Transverse colon (tissue), 4 donors: ENCODE results near the gene HDDC2. TPM values are rescaled to one million over a fixed set of nuclear protein-coding genes. Genes with fewer than 3 reads are reported as not detected.

ENCODE experiments used
- DNase-seq: peaks from one replicate; pipeline ENCODE4 v3.0.0-alpha.2; 2019
- H3K27ac ChIP-seq, 4 donors: fragments of 200-600 bp; sonication (generic); 2 replicates each; pipeline ENCODE4 v1.5.1; 2016 to 2018; ENCODE audit warnings: inconsistent platforms in 4 of 4
- H3K27me3 ChIP-seq: fragments of 200-600 bp; sonication (generic); 2 replicates; pipeline ENCODE4 v1.5.1; 2017; ENCODE audit warnings: inconsistent platforms
- H3K36me3 ChIP-seq, 4 donors: fragments of 200-600 bp; sonication (generic); 2 replicates each; pipeline ENCODE4 v1.5.1; 2017 to 2019; ENCODE audit warnings: inconsistent platforms in 4 of 4
- H3K4me1 ChIP-seq, 4 donors: fragments of 200-600 bp; sonication (generic); 2 replicates each; pipeline ENCODE4 v1.5.1; 2017 to 2020; ENCODE audit warnings: inconsistent platforms in 4 of 4
- H3K4me3 ChIP-seq, 4 donors: fragments of 200-600 bp; sonication (generic); 1 replicate in 1 of 4; 2 replicates in 3 of 4; pipeline versions ENCODE4 v1.5.1 to v1.6.1; 2017 to 2019; ENCODE audit warnings: inconsistent platforms in 4 of 4
- H3K9me3 ChIP-seq, 2 donors: fragments of 200-600 bp; sonication (generic); 2 replicates each; pipeline ENCODE4 v1.5.1; 2017 to 2019; ENCODE audit warnings: inconsistent platforms in 2 of 2
- EP300 ChIP-seq: sonication (generic); formaldehyde crosslinking; IDR thresholded peaks from one replicate; pipeline ENCODE4 v1.6.1; 2017; ENCODE audit warnings: antibody characterized with exemption, low read depth
- POLR2A ChIP-seq: fragments of 450-650 bp; IDR thresholded peaks from one replicate; pipeline ENCODE4 v1.6.1; 2016; ENCODE audit warnings: antibody characterized with exemption, mild to moderate bottlenecking, moderate library complexity
- POLR2AphosphoS5 ChIP-seq, 3 donors: sonication (generic); formaldehyde crosslinking; IDR thresholded peaks; one replicate each; pipeline ENCODE4 v1.6.1; 2016; ENCODE audit warnings: antibody characterized with exemption in 3 of 3
- WGBS, 2 donors: methylation state at CpG; one replicate each; pipeline ENCODE4 v1.1.5; 2018; ENCODE audit warnings: low coverage in 1 of 2; 5-methylcytosine and 5-hydroxymethylcytosine counted together
- in situ Hi-C, 4 donors: fragments of 200-750 bp; cut with MboI; loops; one replicate each; pipeline versions ENCODE4 v1.15.0 to v1.15.1; 2017; ENCODE audit warnings: low sequenced_read_pairs in 3 of 4, low pct_ligation_motif_present in 1 of 4, low pct_unique_long_range_greater_than_20kb in 1 of 4
- intact Hi-C: fragments of 100-400 bp; cut with DNase I; formaldehyde crosslinking; loops from one replicate; pipeline ENCODE4 v1.15.1; 2023; ENCODE audit warnings: low total_unique reads
- total RNA-seq, 4 donors: library from RNA; depleted of rRNA; stranded (reverse); fragments of >200 nt; gene quantifications; one replicate each; pipeline ENCODE4 v1.1.0, GENCODE V29; 2016
- TF ChIP-seq, protein P1 (sequence below), 5 experiments: fragments of 200-600 bp in 3 of 5; fragments of 450-650 bp in 2 of 5; sonication (generic) in 3 of 5; IDR thresholded peaks; 1 replicate in 2 of 5; 2 replicates in 3 of 5; pipeline ENCODE4 v1.5.1; 2016 to 2017; ENCODE audit warnings: antibody characterized with exemption in 5 of 5, inconsistent platforms in 3 of 5, mild to moderate bottlenecking in 2 of 5, moderate library complexity in 1 of 5

HDDC2 gene
- total RNA-seq, 4 donors from 2014 or later: 7.2 to 42.4 (median 25.7) TPM

DNA sequence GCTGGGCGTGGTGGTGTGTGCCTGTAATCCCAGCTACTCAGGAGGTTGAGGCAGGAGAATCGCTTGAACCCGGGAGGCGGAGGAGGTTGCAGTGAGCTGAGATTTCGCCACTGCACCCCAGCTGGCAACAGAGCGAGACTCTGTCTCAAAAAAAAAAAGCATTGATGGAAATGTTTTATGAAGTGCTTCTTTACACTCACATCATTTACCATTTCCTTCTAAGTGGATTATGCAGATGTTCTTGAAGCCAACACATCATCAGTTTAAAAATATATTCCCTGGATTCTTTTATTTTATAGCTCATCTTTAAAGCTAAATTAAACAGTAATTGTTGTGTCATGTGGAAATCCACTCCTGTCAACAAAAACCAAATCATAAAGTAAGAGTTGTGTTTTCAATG is 35.9 kb upstream of the HDDC2 start:
- no peak for TF ChIP-seq EP300
- no peak for TF ChIP-seq POLR2A
- TF ChIP-seq, protein P1, sequence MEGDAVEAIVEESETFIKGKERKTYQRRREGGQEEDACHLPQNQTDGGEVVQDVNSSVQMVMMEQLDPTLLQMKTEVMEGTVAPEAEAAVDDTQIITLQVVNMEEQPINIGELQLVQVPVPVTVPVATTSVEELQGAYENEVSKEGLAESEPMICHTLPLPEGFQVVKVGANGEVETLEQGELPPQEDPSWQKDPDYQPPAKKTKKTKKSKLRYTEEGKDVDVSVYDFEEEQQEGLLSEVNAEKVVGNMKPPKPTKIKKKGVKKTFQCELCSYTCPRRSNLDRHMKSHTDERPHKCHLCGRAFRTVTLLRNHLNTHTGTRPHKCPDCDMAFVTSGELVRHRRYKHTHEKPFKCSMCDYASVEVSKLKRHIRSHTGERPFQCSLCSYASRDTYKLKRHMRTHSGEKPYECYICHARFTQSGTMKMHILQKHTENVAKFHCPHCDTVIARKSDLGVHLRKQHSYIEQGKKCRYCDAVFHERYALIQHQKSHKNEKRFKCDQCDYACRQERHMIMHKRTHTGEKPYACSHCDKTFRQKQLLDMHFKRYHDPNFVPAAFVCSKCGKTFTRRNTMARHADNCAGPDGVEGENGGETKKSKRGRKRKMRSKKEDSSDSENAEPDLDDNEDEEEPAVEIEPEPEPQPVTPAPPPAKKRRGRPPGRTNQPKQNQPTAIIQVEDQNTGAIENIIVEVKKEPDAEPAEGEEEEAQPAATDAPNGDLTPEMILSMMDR (IDR thresholded peaks at IDR 0.05): no peak
- no peak for TF ChIP-seq POLR2AphosphoS5 (IDR thresholded peaks at IDR 0.05)
- H3K4me3 ChIP-seq: no peak overlapping the region
- H3K9me3 ChIP-seq: peaks cover 0 to 3% of the 10 kb centered on the region in 2 donors
- no peaks in the 10 kb centered on the region for H3K4me1 ChIP-seq
- intact Hi-C loops (no loop called here), in situ Hi-C loops (no loop called here)
- no peaks in the 10 kb centered on the region for H3K36me3 ChIP-seq
- H3K27me3 ChIP-seq: peaks cover 7% of the 10 kb centered on the region
- DNase-seq: no peak
- no peak overlapping the region for H3K27ac ChIP-seq
- 74 to 93% methylated on average over 5 to 6 of the region's 6 CpGs for WGBS, 2 donors

DNA sequence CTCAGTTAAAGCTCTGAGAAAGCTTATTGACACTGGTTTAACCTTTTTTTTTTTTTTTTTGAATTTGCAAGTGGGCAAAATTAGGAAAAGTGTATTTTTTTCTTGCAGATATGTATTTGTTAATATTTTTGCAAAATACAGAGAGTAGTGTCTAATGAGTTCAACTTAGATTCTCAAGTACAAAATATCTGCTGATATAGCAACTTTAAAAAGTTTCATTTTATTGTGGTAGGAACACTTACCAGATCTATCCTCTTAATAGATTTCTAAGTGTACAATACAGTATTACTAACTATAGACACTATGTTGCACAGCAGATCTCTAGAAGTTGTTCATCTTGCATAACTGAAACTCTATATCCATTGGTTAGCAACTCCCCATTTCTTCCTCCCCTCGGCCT is 30.9 kb upstream of the HDDC2 start:
- no peak overlapping the region for H3K4me3 ChIP-seq
- H3K36me3 ChIP-seq: no peaks in the 10 kb centered on the region
- intact Hi-C loops (no loop called here), in situ Hi-C loops (no loop called here)
- no peaks in the 10 kb centered on the region for H3K4me1 ChIP-seq
- DNase-seq: no peak
- no peak overlapping the region for H3K27ac ChIP-seq
- TF ChIP-seq POLR2A (no peak), POLR2AphosphoS5 (IDR thresholded peaks at IDR 0.05) (no peak), EP300 (no peak)
- TF ChIP-seq, protein P1 (IDR thresholded peaks at IDR 0.05): no peak
- WGBS, 2 donors: 85 to 87% methylated on average over 1 of the region's 1 CpG
- H3K27me3 ChIP-seq: peaks cover 7% of the 10 kb centered on the region
- peaks cover 0 to 3% of the 10 kb centered on the region in 2 donors for H3K9me3 ChIP-seq

DNA sequence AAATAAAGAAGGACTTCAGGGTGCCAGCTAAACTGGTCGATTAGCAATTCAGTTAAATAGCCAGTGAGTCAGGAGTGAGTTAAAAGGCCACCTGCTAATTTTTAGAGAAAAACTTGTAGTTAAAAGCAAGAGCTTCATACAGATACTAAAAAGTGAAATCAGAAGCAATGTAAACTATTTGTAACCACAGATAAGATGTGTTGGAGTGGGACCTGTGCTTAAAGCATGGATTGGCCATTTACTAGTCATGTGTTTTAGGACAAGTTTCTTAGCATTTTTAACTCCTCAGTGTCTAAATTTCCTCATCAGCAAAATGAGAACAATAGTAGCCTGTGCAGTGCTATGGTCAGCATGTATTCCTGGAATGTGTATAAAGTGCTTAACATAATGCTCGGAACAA is 23.8 kb upstream of the HDDC2 start:
- 64 to 71% methylated on average over 2 of the region's 2 CpGs for WGBS, 2 donors
- Histone ChIP-seq H3K27ac (no peak overlapping the region), H3K36me3 (no peaks in the 10 kb centered on the region), H3K27me3 (no peaks in the 10 kb centered on the region), H3K9me3 (no peaks in the 10 kb centered on the region), H3K4me3 (no peak overlapping the region), H3K4me1 (no peaks in the 10 kb centered on the region)
- TF ChIP-seq POLR2AphosphoS5 (IDR thresholded peaks at IDR 0.05): no peak
- no peak for TF ChIP-seq POLR2A
- no peak for TF ChIP-seq EP300
- TF ChIP-seq, protein P1 (IDR thresholded peaks at IDR 0.05): no peak
- intact Hi-C loops: no loop called here
- in situ Hi-C loops: no loop called here
- no peak for DNase-seq

DNA sequence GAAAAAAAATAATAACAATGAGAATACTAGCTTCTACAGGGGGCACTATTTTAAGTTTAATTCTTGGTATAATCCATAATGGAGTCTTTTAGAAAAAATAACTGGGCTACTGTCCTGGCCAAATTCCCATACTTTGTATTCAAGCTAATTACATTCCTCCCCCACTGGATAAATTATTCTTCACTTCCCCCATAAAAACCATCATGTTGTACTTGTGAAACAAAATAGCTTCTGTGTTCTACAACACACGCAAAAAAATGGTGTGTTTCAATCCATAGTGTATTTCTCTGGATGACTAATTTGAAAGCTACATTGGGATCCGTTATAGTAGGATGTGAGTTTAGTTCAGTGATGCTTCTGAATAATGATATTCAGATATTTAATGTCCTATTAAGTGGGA is 21.6 kb upstream of the HDDC2 start:
- Histone ChIP-seq H3K4me1 (no peaks in the 10 kb centered on the region), H3K27ac (no peak overlapping the region), H3K9me3 (no peaks in the 10 kb centered on the region), H3K4me3 (no peak overlapping the region), H3K36me3 (no peaks in the 10 kb centered on the region), H3K27me3 (peaks cover under 1% of the 10 kb centered on the region)
- TF ChIP-seq EP300 (no peak), POLR2AphosphoS5 (IDR thresholded peaks at IDR 0.05) (no peak), POLR2A (no peak)
- TF ChIP-seq, protein P1 (IDR thresholded peaks at IDR 0.05): no peak
- WGBS, 2 donors: 84 to 86% methylated on average over 2 of the region's 2 CpGs
- in situ Hi-C loops (loop anchor here in 3 of 4 donors (25.0 kb wide), 1 partner anchor 639 kb away; the partner anchor contains the start of gene HINT3 (in 3 of the 3)), intact Hi-C loops (no loop called here)
- DNase-seq: no peak
